BLaER1 treated with 17β-estradiol and CSF1 and Interleukin-3, amounts not matched to agents 10 nM and 100 nM (cell line): ENCODE data around the gene BANK1.

Source experiments
- H3K27ac ChIP-seq, 11 experiments: shearing (Covaris generic); formaldehyde crosslinking; 2 replicates each; pipeline ENCODE4 v1.8.1; 2022
- H3K27me3 ChIP-seq, 11 experiments: shearing (Covaris generic); formaldehyde crosslinking; 2 replicates each; pipeline ENCODE4 v1.8.1; 2022
- H3K36me3 ChIP-seq, 11 experiments: shearing (Covaris generic); formaldehyde crosslinking; 2 replicates each; pipeline ENCODE4 v1.8.1; 2022
- H3K4me1 ChIP-seq, 10 experiments: shearing (Covaris generic); formaldehyde crosslinking; 2 replicates each; pipeline ENCODE4 v1.8.1; 2022
- H3K4me2 ChIP-seq, 11 experiments: shearing (Covaris generic); formaldehyde crosslinking; 2 replicates each; pipeline ENCODE4 v1.8.1; 2022
- H3K4me3 ChIP-seq, 10 experiments: shearing (Covaris generic); formaldehyde crosslinking; 2 replicates each; pipeline ENCODE4 v1.8.1; 2022
- H3K9ac ChIP-seq, 11 experiments: shearing (Covaris generic); formaldehyde crosslinking; 2 replicates each; pipeline ENCODE4 v1.8.1; 2022
- H3K9me3 ChIP-seq, 11 experiments: shearing (Covaris generic); formaldehyde crosslinking; replicated peaks in 1 of 11; 2 replicates each; pipeline ENCODE4 v1.8.1; 2022
- H4K20me1 ChIP-seq, 11 experiments: shearing (Covaris generic); formaldehyde crosslinking; 2 replicates each; pipeline ENCODE4 v1.8.1; 2022
- Cebpa-rat ChIP-seq, 11 experiments: shearing (Covaris generic); IDR thresholded peaks; 2 replicates each; pipeline ENCODE4 v1.8.1; 2022

The BANK1 gene

DNA sequence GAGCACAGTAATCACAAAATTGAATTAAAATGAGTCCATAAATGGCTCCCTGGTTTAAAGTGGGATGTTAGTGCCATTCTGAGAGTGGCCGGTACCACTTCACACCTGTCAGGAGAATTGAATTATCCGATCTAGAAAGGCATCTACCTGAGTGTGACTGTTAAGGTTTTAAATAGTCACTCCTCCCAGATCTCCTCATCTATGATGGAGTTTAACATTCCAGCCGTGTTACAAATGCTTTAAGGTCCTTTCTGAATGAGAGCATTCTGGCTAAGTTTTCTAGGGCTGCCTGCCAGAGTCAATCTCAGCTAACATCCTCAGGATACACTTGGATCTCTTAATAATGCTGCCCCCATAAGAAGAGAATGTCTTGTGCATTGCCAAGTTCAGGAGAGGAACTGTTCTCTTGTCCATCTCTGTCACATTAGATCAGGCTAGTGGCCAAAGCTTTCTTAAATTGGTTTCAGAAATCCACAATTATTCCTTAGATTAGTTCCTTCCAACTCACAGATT is 323.6 kb downstream of the BANK1 start:
- Histone ChIP-seq H3K36me3 (no peaks in the 10 kb centered on the region), H3K4me2 (no peak overlapping the region), H3K27ac (no peak overlapping the region), H4K20me1 (no peaks in the 10 kb centered on the region), H3K4me1 (no peaks in the 10 kb centered on the region), H3K27me3 (no peaks in the 10 kb centered on the region), H3K4me3 (no peak overlapping the region), H3K9ac (no peak overlapping the region), H3K9me3 (no peaks in the 10 kb centered on the region)
- TF ChIP-seq Cebpa-rat (IDR thresholded peaks at IDR 0.05) = no peak

DNA sequence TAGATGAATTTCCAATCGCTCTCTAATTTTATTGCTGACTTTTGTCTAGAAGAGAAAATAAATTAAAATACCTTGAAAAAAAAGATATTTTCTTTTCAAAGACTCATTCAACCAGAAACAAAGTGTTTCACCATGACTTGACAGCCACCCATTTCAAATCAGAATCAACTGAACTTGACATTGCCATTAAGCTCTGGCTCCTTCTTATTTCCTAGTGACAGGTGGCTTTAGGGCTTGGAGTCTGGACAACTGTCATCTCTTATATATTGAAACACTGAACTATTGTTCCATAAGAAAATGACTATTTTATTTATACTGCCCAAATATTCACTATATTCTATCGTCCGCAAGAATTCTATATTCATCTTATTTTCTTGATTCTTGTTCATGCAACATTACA is 325.6 kb downstream of the BANK1 start:
- Histone ChIP-seq H3K27me3 (no peaks in the 10 kb centered on the region), H4K20me1 (no peaks in the 10 kb centered on the region), H3K9me3 (peaks cover 8 to 14% (median 12%) of the 10 kb centered on the region in 11 experiments), H3K4me2 (no peak overlapping the region), H3K4me3 (no peak overlapping the region), H3K4me1 (no peaks in the 10 kb centered on the region), H3K36me3 (no peaks in the 10 kb centered on the region), H3K27ac (no peak overlapping the region), H3K9ac (no peak overlapping the region)
- TF ChIP-seq Cebpa-rat (IDR thresholded peaks at IDR 0.05) = no peak

- no peak for TF ChIP-seq Cebpa-rat (IDR thresholded peaks at IDR 0.05)
- no peak overlapping the region for H3K4me3 ChIP-seq
- H3K9ac ChIP-seq = no peak overlapping the region
- H3K4me2 ChIP-seq = no peak overlapping the region
- H4K20me1 ChIP-seq = no peaks in the 10 kb centered on the region
- H3K27me3 ChIP-seq = no peaks in the 10 kb centered on the region
- H3K4me1 ChIP-seq = no peaks in the 10 kb centered on the region
- peaks cover 22 to 34% (median 31%) of the 10 kb centered on the region in 11 experiments for H3K9me3 ChIP-seq
- no peaks in the 10 kb centered on the region for H3K36me3 ChIP-seq
- no peak overlapping the region for H3K27ac ChIP-seq
Measured at GRCh38 chr4:102120846-102121245, 330.3 kb downstream of the BANK1 start.
